ENCODE results near the gene NTRK3.

NTRK3 gene

GRCh38 chr15:87816016-87816415, 440.5 kb downstream of the NTRK3 start:
- no peak for TF ChIP-seq CTCF (IDR thresholded peaks at IDR 0.05; ENCODE audit: low read depth, low read length)
- H3K4me3 ChIP-seq (ENCODE audit: low read depth, low read length): no peak overlapping the region

Measured in WI38 (cell line).